Activated T-cell treated with anti-CD3 and anti-CD28 coated beads, Interleukin-2, amount 50 U/mL, for 24 hours (primary cell): ENCODE data around the gene RBM17.

Source experiments
- DNase-seq: peaks from one replicate; pipeline ENCODE4 v3.0.0-alpha.2; 2020
- H3K27ac Mint-ChIP-seq: 2 replicates; pipeline ENCODE4 v1.8.0; 2020; ENCODE audit warnings: mild to moderate bottlenecking, mixed read lengths
- H3K27me3 Mint-ChIP-seq: 2 replicates; pipeline ENCODE4 v1.8.0; 2020; ENCODE audit warnings: mixed read lengths
- H3K36me3 Mint-ChIP-seq: 2 replicates; pipeline ENCODE4 v1.8.0; 2020; ENCODE audit warnings: low read depth, mixed read lengths
- H3K4me1 Mint-ChIP-seq: 2 replicates; pipeline ENCODE4 v1.8.0; 2020; ENCODE audit warnings: low read depth, mixed read lengths
- H3K4me3 Mint-ChIP-seq: 2 replicates; pipeline ENCODE4 v1.8.0; 2020; ENCODE audit warnings: mild to moderate bottlenecking, moderate library complexity, mixed read lengths
- H3K9me3 Mint-ChIP-seq: 2 replicates; pipeline ENCODE4 v1.8.0; 2020; ENCODE audit warnings: mixed read lengths

The RBM17 gene

GRCh38 chr10:6065406-6065805 is 23.4 kb upstream of the RBM17 start:
- H3K9me3 Mint-ChIP-seq = no peaks in the 10 kb centered on the region
- peaks cover 19% of the 10 kb centered on the region for H3K36me3 Mint-ChIP-seq
- H3K27ac Mint-ChIP-seq = peak overlapping the region; percentile 90
- H3K4me3 Mint-ChIP-seq = peak overlapping the region; percentile 53
- H3K27me3 Mint-ChIP-seq = no peaks in the 10 kb centered on the region
- H3K4me1 Mint-ChIP-seq = peaks cover 75% of the 10 kb centered on the region
- DNase-seq = peak; percentile 35

GRCh38 chr10:6065835-6066234 is 23.0 kb upstream of the RBM17 start:
- peak overlapping the region; percentile 90 for H3K27ac Mint-ChIP-seq
- no peaks in the 10 kb centered on the region for H3K9me3 Mint-ChIP-seq
- peaks cover 15% of the 10 kb centered on the region for H3K36me3 Mint-ChIP-seq
- no peaks in the 10 kb centered on the region for H3K27me3 Mint-ChIP-seq
- peaks cover 80% of the 10 kb centered on the region for H3K4me1 Mint-ChIP-seq
- H3K4me3 Mint-ChIP-seq = peak overlapping the region; percentile 18
- DNase-seq = no peak

- Mint-ChIP-seq H3K4me1 (peaks cover 92% of the 10 kb centered on the region), H3K4me3 (peak overlapping the region; percentile 19), H3K27ac (peak overlapping the region; percentile 94), H3K9me3 (no peaks in the 10 kb centered on the region), H3K36me3 (no peaks in the 10 kb centered on the region), H3K27me3 (no peaks in the 10 kb centered on the region)
- peak; percentile 26 for DNase-seq
These were observed 21.4 kb upstream of the RBM17 start for GRCh38 chr10:6067457-6067856.

GRCh38 chr10:6068006-6068405 is 20.8 kb upstream of the RBM17 start:
- Mint-ChIP-seq H3K9me3 (no peaks in the 10 kb centered on the region), H3K4me3 (peak overlapping the region; percentile 73), H3K36me3 (no peaks in the 10 kb centered on the region), H3K27me3 (no peaks in the 10 kb centered on the region), H3K4me1 (peaks cover 92% of the 10 kb centered on the region), H3K27ac (peak overlapping the region; percentile 94)
- no peak for DNase-seq

GRCh38 chr10:6068422-6068821 is 20.4 kb upstream of the RBM17 start:
- Mint-ChIP-seq H3K9me3 (no peaks in the 10 kb centered on the region), H3K4me3 (peak overlapping the region; percentile 73), H3K4me1 (peaks cover 95% of the 10 kb centered on the region), H3K27me3 (no peaks in the 10 kb centered on the region), H3K36me3 (no peaks in the 10 kb centered on the region), H3K27ac (peak overlapping the region; percentile 94)
- DNase-seq = peak; percentile 56

- Mint-ChIP-seq H3K27ac (peak overlapping the region; percentile 94), H3K4me1 (peaks cover 100% of the 10 kb centered on the region), H3K9me3 (no peaks in the 10 kb centered on the region), H3K36me3 (no peaks in the 10 kb centered on the region), H3K4me3 (peak overlapping the region; percentile 73), H3K27me3 (no peaks in the 10 kb centered on the region)
- peak; percentile 55 for DNase-seq
These were observed 19.5 kb upstream of the RBM17 start for GRCh38 chr10:6069081-6069931.

- Mint-ChIP-seq H3K9me3 (no peaks in the 10 kb centered on the region), H3K4me1 (peaks cover 98% of the 10 kb centered on the region), H3K4me3 (peak overlapping the region; percentile 73), H3K27ac (peak overlapping the region; percentile 94), H3K27me3 (no peaks in the 10 kb centered on the region), H3K36me3 (no peaks in the 10 kb centered on the region)
- DNase-seq = peak; percentile 78
These were observed 18.2 kb upstream of the RBM17 start for GRCh38 chr10:6070660-6071059.

- Mint-ChIP-seq H3K36me3 (no peaks in the 10 kb centered on the region), H3K27ac (peak overlapping the region; percentile 94), H3K27me3 (no peaks in the 10 kb centered on the region), H3K4me3 (peak overlapping the region; percentile 73), H3K9me3 (no peaks in the 10 kb centered on the region), H3K4me1 (peaks cover 98% of the 10 kb centered on the region)
- peak; percentile 39 for DNase-seq
These were observed 17.4 kb upstream of the RBM17 start for GRCh38 chr10:6071181-6072175.

- peak overlapping the region; percentile 94 for H3K27ac Mint-ChIP-seq
These were observed 16.5 kb upstream of the RBM17 start for GRCh38 chr10:6072215-6072934.

GRCh38 chr10:6074489-6075301 is 14.1 kb upstream of the RBM17 start:
- Mint-ChIP-seq H3K27me3 (no peaks in the 10 kb centered on the region), H3K4me1 (peaks cover 68% of the 10 kb centered on the region), H3K36me3 (no peaks in the 10 kb centered on the region), H3K9me3 (no peaks in the 10 kb centered on the region), H3K4me3 (peak overlapping the region; percentile 69), H3K27ac (peak overlapping the region; percentile 79)
- peak; percentile 49 for DNase-seq

More at GRCh38 chr10:6072215-6072934, 16.5 kb upstream of the RBM17 start:
- H3K27me3 Mint-ChIP-seq = no peaks in the 10 kb centered on the region
- no peaks in the 10 kb centered on the region for H3K36me3 Mint-ChIP-seq
- H3K9me3 Mint-ChIP-seq = no peaks in the 10 kb centered on the region
- peak; percentile 39 for DNase-seq
- H3K4me3 Mint-ChIP-seq = peak overlapping the region; percentile 73
- H3K4me1 Mint-ChIP-seq = peaks cover 90% of the 10 kb centered on the region

- Mint-ChIP-seq H3K9me3 (peaks cover 4% of the 10 kb centered on the region), H3K27me3 (no peaks in the 10 kb centered on the region), H3K4me1 (peaks cover 61% of the 10 kb centered on the region), H3K27ac (no peak overlapping the region), H3K36me3 (no peaks in the 10 kb centered on the region), H3K4me3 (no peak overlapping the region)
- DNase-seq = no peak
These were observed 11.7 kb upstream of the RBM17 start for GRCh38 chr10:6077071-6077675.

GRCh38 chr10:6079044-6079443 is 9.8 kb upstream of the RBM17 start:
- H3K27me3 Mint-ChIP-seq = no peaks in the 10 kb centered on the region
- DNase-seq = no peak
- no peaks in the 10 kb centered on the region for H3K36me3 Mint-ChIP-seq
- no peak overlapping the region for H3K27ac Mint-ChIP-seq
- H3K9me3 Mint-ChIP-seq = peaks cover 4% of the 10 kb centered on the region
- peaks cover 61% of the 10 kb centered on the region for H3K4me1 Mint-ChIP-seq
- no peak overlapping the region for H3K4me3 Mint-ChIP-seq

- H3K4me1 Mint-ChIP-seq = peaks cover 57% of the 10 kb centered on the region
These were observed 8.3 kb upstream of the RBM17 start for GRCh38 chr10:6080417-6080973.

More at GRCh38 chr10:6080417-6080973, 8.3 kb upstream of the RBM17 start:
- no peaks in the 10 kb centered on the region for H3K36me3 Mint-ChIP-seq
- H3K4me3 Mint-ChIP-seq = no peak overlapping the region
- H3K9me3 Mint-ChIP-seq = peaks cover 4% of the 10 kb centered on the region
- no peaks in the 10 kb centered on the region for H3K27me3 Mint-ChIP-seq
- H3K27ac Mint-ChIP-seq = no peak overlapping the region
- no peak for DNase-seq
